ENCODE data around the gene HAPSTR1. TPM values are rescaled to one million over a fixed set of nuclear protein-coding genes. Genes with fewer than 3 reads are reported as not detected.

HAPSTR1 gene
- 66.6 and 72.7 TPM in 2 replicates for total RNA-seq

GRCh38 chr16:9090960-9091866, at the start of gene HAPSTR1:
Gene HAPSTR1 (plus strand): TSS chr16:9091644. CDS start chr16:9092045, 401 bp downstream.

Other genes starting within 250 kb of the HAPSTR1 start
- gene CARHSP1, start 222.6 kb upstream of the HAPSTR1 start, total RNA-seq, result 133 and 196 TPM in 2 replicates
- gene LITAFD, start 209.3 kb upstream of the HAPSTR1 start, total RNA-seq, result not detected in 2 replicates
- 44.4 and 65.7 TPM in 2 replicates for gene USP7, start 127.7 kb upstream of the HAPSTR1 start, total RNA-seq